Neural progenitor cell (in vitro differentiated cells): ENCODE data around the gene MACO1.
"Not testable (repeated sequence)": the region's sequence is repeated elsewhere in the genome, so short reads cannot be mapped to it uniquely, and the experiment has no call there.

Experiments used
- CTCF ChIP-seq: fragments of 200-600 bp; sonication (generic); IDR thresholded peaks from 2 replicates; pipeline ENCODE4 v1.5.1; 2017; ENCODE audit warnings: antibody characterized with exemption, mild to moderate bottlenecking
- EZH2 ChIP-seq: fragments of 200-600 bp; sonication (generic); IDR thresholded peaks from 2 replicates; pipeline ENCODE4 v1.6.1; 2017; ENCODE audit warnings: antibody characterized with exemption, mild to moderate bottlenecking, moderate library complexity

- not testable (repeated sequence) for TF ChIP-seq CTCF, EZH2
Observed at GRCh38 chr1:25423206-25423605, 7.5 kb upstream of the MACO1 start.
